ENCODE results near the gene SLC6A19.

The SLC6A19 gene

DNA sequence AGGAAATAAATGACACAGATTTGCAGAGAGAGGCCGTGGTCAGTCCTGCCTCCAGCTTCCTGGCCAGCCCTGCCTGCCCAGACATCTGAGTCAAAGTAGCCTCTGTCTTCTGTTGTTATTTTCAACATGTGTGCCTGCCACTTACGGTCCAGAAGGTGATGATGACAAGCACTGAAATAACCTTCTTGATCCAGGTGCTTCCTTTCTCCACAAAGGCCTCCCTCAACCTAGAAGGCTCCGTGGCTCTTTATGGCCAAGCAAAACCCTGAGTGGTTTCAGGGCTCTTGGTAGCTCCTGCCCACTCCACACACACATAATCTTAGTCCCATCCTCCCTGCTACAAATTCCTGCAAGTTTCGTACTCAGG, 34.1 kb upstream of the SLC6A19 start:
- DNase-seq = no peak

GRCh38 chr5:1167728-1168709, 33.4 kb upstream of the SLC6A19 start:
- peak; percentile 44 for DNase-seq

- no peak for DNase-seq
Measured at GRCh38 chr5:1168796-1169195, 32.6 kb upstream of the SLC6A19 start.

GRCh38 chr5:1169211-1170115, 31.9 kb upstream of the SLC6A19 start:
- no peak for DNase-seq

GRCh38 chr5:1171340-1171941, 30.0 kb upstream of the SLC6A19 start:
- no peak for DNase-seq

DNA sequence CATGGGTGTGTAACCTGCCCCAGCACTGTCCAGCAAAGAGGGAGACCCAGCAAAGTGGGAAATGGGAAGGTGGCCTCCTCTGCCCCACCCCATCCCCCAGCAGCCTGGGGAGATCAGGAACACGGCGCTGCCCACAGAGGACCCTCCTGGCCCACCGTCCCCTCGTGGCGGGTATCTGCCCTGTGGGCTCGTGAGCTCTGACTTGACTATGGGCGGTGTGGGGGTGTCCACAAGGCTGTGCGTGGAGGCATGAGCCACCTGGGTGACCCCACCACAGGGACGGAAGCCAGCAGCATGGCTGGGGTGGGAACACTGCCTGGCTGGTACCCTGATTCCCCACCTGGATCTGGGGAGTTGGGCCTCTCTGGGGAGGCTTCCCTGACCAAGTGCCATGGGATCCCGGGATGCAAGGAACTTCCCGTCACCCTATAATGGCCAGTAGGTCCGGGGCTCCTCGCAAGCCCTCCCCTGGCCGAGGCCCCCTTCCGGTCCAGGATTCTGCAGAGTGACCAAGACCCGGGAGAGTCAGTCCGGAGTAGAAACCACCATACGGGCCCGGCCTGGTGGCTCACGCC, 29.3 kb upstream of the SLC6A19 start:
- no peak for DNase-seq

- DNase-seq = no peak
Measured at GRCh38 chr5:1172670-1173404, 28.6 kb upstream of the SLC6A19 start.

- no peak for DNase-seq
Measured at GRCh38 chr5:1173485-1174070, 27.8 kb upstream of the SLC6A19 start.

DNA sequence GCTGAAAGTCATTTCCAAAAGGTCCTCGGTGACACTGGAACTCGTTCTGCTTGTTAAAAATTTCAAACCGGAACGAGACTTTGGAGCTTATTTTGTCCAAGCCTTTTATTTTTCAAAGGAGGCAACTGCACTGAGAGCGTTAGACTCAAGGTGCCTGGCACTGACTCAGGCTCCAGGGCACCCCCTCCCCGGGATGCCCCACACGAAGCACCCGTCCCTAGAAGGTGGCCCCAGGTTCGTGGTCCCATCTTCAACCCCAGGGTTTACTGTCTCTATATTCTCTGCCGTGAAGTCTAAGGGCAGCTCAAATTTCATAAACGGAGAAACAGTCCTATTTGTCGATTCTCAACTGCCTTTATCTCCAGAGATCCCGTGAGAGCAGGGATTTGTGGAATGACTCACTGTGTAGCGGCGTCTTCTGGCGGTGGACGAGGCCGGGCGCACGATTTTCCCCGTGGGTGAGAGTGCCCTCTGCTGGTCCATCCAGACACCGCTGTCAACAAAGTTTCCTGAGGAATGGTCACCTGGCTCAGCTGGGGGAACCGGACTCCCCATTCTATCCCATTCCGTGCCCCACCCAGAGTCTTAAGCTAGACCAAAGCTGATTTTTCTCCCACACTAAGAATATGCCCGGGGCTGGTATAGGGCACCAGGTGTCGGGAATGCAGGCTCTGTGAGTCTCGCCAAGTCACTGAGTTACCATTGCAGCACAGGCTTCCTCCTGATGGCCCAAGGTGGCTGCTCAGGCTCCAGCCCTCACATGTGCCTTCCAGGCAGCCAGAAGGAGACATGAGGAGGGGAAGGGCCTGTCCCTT, 27.1 kb upstream of the SLC6A19 start:
- DNase-seq = no peak

DNA sequence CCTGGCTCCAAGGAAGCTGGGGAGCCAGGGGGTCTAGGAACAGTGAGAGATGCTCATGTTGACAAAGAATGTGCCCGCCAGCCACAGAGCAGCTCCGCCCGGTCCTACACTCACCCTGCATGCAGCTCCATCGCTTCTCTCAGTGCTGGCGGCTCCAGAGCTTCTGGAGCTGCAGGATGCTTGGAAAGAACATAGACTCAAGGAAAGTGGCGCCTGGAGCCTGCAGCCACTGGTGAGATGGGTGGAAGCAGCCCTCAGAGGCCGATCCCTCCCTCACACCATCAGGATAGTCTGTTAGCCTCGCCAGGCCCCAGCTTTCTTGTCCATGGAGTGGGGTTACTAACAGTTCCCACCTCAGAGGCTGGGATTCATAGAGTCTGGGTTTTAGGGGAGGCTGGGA, 26.4 kb upstream of the SLC6A19 start:
- DNase-seq = no peak

GRCh38 chr5:1175801-1176472, 25.5 kb upstream of the SLC6A19 start:
- DNase-seq = no peak

- DNase-seq = no peak
Measured at GRCh38 chr5:1176473-1177391, 24.7 kb upstream of the SLC6A19 start.

GRCh38 chr5:1177826-1178528, 23.4 kb upstream of the SLC6A19 start:
- no peak for DNase-seq

DNA sequence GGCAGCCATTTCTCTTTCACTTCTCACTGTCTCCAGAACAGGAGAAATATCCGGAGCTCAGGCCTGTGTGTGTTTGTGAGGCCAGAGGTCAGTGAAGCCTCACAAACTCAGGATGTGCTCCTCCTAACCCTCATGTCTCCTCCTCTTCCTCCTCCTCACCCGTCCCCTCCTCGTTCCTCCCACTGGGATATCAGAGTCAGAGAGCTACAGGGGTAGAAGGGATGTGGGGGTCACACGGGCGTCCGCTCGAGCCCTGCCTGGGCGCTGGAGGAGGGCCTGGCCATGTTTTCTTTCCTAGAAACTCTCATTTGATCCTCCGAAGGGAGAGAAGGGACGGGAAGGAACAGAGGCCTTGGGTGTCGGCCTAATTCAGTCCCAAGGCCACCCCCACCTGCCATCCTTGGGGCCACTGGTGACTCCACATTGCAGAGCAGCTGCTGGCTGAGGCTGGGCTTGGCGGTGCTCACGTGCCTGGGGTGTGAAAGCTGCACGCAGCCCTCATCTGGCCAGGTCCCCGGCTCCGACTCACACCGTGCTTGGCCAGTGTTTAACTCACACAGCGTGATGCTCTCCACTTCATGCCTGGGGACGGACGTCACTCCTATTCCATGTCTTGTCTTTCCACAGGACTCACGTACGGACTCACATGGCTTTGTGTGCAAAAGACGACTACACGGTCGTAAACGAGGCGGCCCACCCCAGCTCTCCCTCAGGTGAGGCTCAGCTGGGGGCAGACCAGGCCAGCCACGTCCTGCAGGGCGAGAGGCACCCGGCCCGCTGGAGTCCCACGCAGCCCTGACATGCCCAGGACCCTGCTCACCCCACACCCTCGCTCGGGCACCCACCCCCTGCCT, 22.6 kb upstream of the SLC6A19 start:
- DNase-seq = no peak

- DNase-seq = no peak
Measured at GRCh38 chr5:1179383-1179715, 22.0 kb upstream of the SLC6A19 start.

GRCh38 chr5:1180096-1180495, 21.3 kb upstream of the SLC6A19 start:
- no peak for DNase-seq

DNA sequence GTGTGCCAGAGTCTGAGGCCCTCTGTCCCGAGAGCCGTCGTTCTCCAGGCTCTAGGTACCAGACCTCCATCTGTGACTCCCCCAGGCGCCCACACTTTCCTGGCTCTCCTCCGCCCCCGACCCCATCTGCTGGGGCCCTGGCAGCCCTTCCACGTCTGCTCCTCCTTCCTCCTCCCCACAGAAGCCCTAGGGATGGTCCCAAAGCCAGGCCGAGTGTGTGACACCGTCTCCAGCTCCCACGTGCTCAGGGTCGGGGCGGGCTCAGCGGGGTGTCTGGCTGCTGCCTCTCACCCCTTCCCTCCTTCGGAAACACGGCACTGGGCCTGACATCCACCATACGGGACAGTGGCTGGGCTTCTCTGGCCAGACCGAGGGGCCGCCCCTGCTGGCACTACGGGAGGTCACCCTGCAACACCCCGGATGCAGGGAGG, 20.5 kb upstream of the SLC6A19 start:
- no peak for DNase-seq

Measured in NCI-H1105 (cell line).